K562 (cell line): ENCODE results near the gene DNASE2. TPM values are rescaled to one million over a fixed set of nuclear protein-coding genes. Genes with fewer than 3 reads are reported as not detected.

Experiments
- ARID1B ChIP-seq: fragments of 450-650 bp; IDR thresholded peaks from 2 replicates; pipeline ENCODE4 v1.6.1; 2016; ENCODE audit warnings: antibody characterized with exemption, mild to moderate bottlenecking, inconsistent platforms
- BCL6 ChIP-seq: fragments of 250-450 bp; sonication (Bioruptor Pico); IDR thresholded peaks from 2 replicates; pipeline ENCODE4 v1.4.0; 2020
- HDAC8 ChIP-seq: fragments of 450-650 bp; IDR thresholded peaks from 2 replicates; pipeline ENCODE4 v1.6.1; 2016; ENCODE audit warnings: mild to moderate bottlenecking, missing genetic modification characterization, moderate library complexity, missing compliant biosample characterization
- HMG20B ChIP-seq: fragments of 250-450 bp; sonication (Bioruptor Pico); IDR thresholded peaks from 2 replicates; pipeline ENCODE4 v1.5.0; 2021; ENCODE audit warnings: mild to moderate bottlenecking
- HSF4 ChIP-seq: fragments of 250-450 bp; sonication (Bioruptor Pico); IDR thresholded peaks from 2 replicates; pipeline ENCODE4 v2.1.2; 2022; ENCODE audit warnings: mild to moderate bottlenecking, moderate library complexity, borderline replicate concordance
- MAFK ChIP-seq: IDR thresholded peaks from 2 replicates; pipeline ENCODE4 v1.6.1; 2011; ENCODE audit warnings: low read length, improper control_type of control experiment
- MGA ChIP-seq: fragments of 450-650 bp; IDR thresholded peaks from 2 replicates; pipeline ENCODE4 v1.6.1; 2016; ENCODE audit warnings: mild to moderate bottlenecking, moderate library complexity
- MLLT1 ChIP-seq, 2 experiments: fragments of 450-650 bp; IDR thresholded peaks; 2 replicates each; pipeline ENCODE4 v1.6.1; 2016
- NCOA2 ChIP-seq, 2 experiments: fragments of 450-650 bp; IDR thresholded peaks; 2 replicates each; pipeline ENCODE4 v1.6.1; 2018; ENCODE audit warnings: mild to moderate bottlenecking in 2 of 2, moderate library complexity in 1 of 2; ENCODE audit not compliant: partially characterized antibody in 2 of 2
- NFIC ChIP-seq: fragments of 450-650 bp; IDR thresholded peaks from 2 replicates; pipeline ENCODE4 v1.6.1; 2017; ENCODE audit warnings: mild to moderate bottlenecking, inconsistent platforms
- PRMT5 ChIP-seq: sonication (generic); formaldehyde crosslinking; IDR thresholded peaks from 2 replicates; pipeline ENCODE4 v1.5.0; 2020; ENCODE audit warnings: missing genetic modification reagents
- SMARCA5 ChIP-seq: fragments of 450-650 bp; IDR thresholded peaks from 2 replicates; pipeline ENCODE4 v1.6.1; 2016
- SMARCB1 ChIP-seq: IDR thresholded peaks from 2 replicates; pipeline ENCODE4 v1.6.1; 2011; ENCODE audit warnings: improper control_type of control experiment, low read depth; ENCODE audit not compliant: insufficient read length
- THAP7 ChIP-seq: fragments of 250-450 bp; sonication (Bioruptor Pico); IDR thresholded peaks from 2 replicates; pipeline ENCODE4 v1.5.0; 2021
- ZNF77 ChIP-seq: fragments of 250-450 bp; sonication (Bioruptor Pico); IDR thresholded peaks from 2 replicates; pipeline ENCODE4 v1.5.0; 2020
- polyA plus RNA-seq, 8 experiments: library from polyadenylated mRNA; depleted of rRNA in 4 of 8; stranded (reverse) in 5 of 8; unstranded in 3 of 8; fragments of >200 nt; fragmentation: Nextera tagmentation in 2 of 8; fragmentation: Illumina TruSeq in 1 of 8; extraction: Ambion mirVana in 2 of 8; extraction: Trizol in 1 of 8; gene quantifications; 2 replicates each; pipeline versions ENCODE4 v1.2.1 to v1.2.3, GENCODE V29; 2011 to 2014; ENCODE audit warnings: inconsistent platforms in 1 of 8, missing spikeins in 1 of 8
- total RNA-seq, 7 experiments: library from RNA; depleted of rRNA in 6 of 7; stranded (reverse); fragments of >200 nt in 6 of 7; fragmentation: Illumina TruSeq in 2 of 7; extraction: Trizol in 2 of 7; gene quantifications; 2 replicates each; pipeline versions ENCODE4 v1.2.1 to v1.2.3, GENCODE V29; 2011 to 2021; ENCODE audit warnings: low replicate concordance in 1 of 7

The DNASE2 gene
- total and polyA plus RNA-seq, 9 of the 15 experiments (the other 6 are each of a cell fraction or from before 2014, with no cell fraction given), result 4.4 to 27.0 (median 20.2) TPM

- no peak for TF ChIP-seq MGA
- no peak for TF ChIP-seq BCL6 (CRISPR knock-in tag)
- no peak for TF ChIP-seq HSF4 (CRISPR knock-in tag)
- no peak for TF ChIP-seq HDAC8
- no peak for TF ChIP-seq PRMT5 (CRISPR knock-in tag)
- no peak for TF ChIP-seq ZNF77 (CRISPR knock-in tag)
- no peak for TF ChIP-seq NCOA2 (IDR thresholded peaks at IDR 0.05; ENCODE audit: partially characterized antibody in 2 of 2)
- no peak for TF ChIP-seq THAP7 (CRISPR knock-in tag)
- TF ChIP-seq NFIC, result no peak
- TF ChIP-seq MLLT1 (IDR thresholded peaks at IDR 0.05), result no peak
- TF ChIP-seq HMG20B (CRISPR knock-in tag), result no peak
- TF ChIP-seq MAFK, result no peak
- no peak for TF ChIP-seq SMARCB1
- peak; percentile 16; the same call in 1 of the 2 replicates for TF ChIP-seq ARID1B
- 0 out of 2 replicates have a peak, but pooled peaks have one; percentile 46 for TF ChIP-seq SMARCA5
These were observed 13.8 kb downstream of the DNASE2 start (continued) for GRCh38 chr19:12867120-12868099.
